Tibial nerve (tissue), 4 donors: Measurements from ENCODE around the gene UMPS. TPM values are rescaled to one million over a fixed set of nuclear protein-coding genes. Genes with fewer than 3 reads are reported as not detected.
"Not testable (repeated sequence)": the region's sequence is repeated elsewhere in the genome, so short reads cannot be mapped to it uniquely, and the experiment has no call there.

Experiments
- DNase-seq, 2 donors: peaks; one replicate each; pipeline ENCODE4 v3.0.0-alpha.2; 2019; ENCODE audit warnings: low spot score in 2 of 2
- H3K27ac ChIP-seq, 4 donors: fragments of 200-600 bp; sonication (generic) in 3 of 4; one replicate each; pipeline ENCODE4 v1.5.1; 2017 to 2019; ENCODE audit warnings: mild to moderate bottlenecking in 1 of 4
- H3K27me3 ChIP-seq, 2 donors: fragments of 200-600 bp; sonication (generic) in 1 of 2; one replicate each; pipeline versions ENCODE4 v1.5.1 to v1.6.0; 2017 to 2019
- H3K36me3 ChIP-seq, 3 donors: fragments of 200-600 bp; sonication (generic); one replicate each; pipeline ENCODE4 v1.5.1; 2018 to 2019
- H3K4me1 ChIP-seq, 4 donors: fragments of 200-600 bp; sonication (generic) in 3 of 4; one replicate each; pipeline ENCODE4 v1.5.1; 2017 to 2019
- H3K4me3 ChIP-seq, 4 donors: fragments of 200-600 bp; sonication (generic) in 3 of 4; one replicate each; pipeline ENCODE4 v1.5.1; 2017 to 2019; ENCODE audit warnings: mild to moderate bottlenecking in 1 of 4, moderate library complexity in 1 of 4
- H3K9me3 ChIP-seq, 4 donors: fragments of 200-600 bp; sonication (generic) in 3 of 4; one replicate each; pipeline ENCODE4 v1.5.1; 2017 to 2019
- CTCF ChIP-seq, 5 experiments: fragments of 200-600 bp in 3 of 5; fragments of 450-650 bp in 2 of 5; sonication (generic) in 3 of 5; IDR thresholded peaks; one replicate each; pipeline ENCODE4 v1.5.1; 2016 to 2019; ENCODE audit warnings: antibody characterized with exemption in 5 of 5, mild to moderate bottlenecking in 3 of 5, moderate library complexity in 2 of 5
- EP300 ChIP-seq, 2 donors: sonication (generic); formaldehyde crosslinking; IDR thresholded peaks; one replicate each; pipeline ENCODE4 v1.6.1; 2017; ENCODE audit warnings: antibody characterized with exemption in 2 of 2, mild to moderate bottlenecking in 1 of 2
- POLR2A ChIP-seq, 2 donors: fragments of 450-650 bp; IDR thresholded peaks; one replicate each; pipeline ENCODE4 v1.6.1; 2017; ENCODE audit warnings: antibody characterized with exemption in 2 of 2, mild to moderate bottlenecking in 2 of 2, moderate library complexity in 2 of 2
- WGBS, 2 donors: methylation state at CpG; one replicate each; pipeline ENCODE4 v1.1.5; 2018; 5-methylcytosine and 5-hydroxymethylcytosine counted together
- total RNA-seq, 4 donors: library from RNA; depleted of rRNA; stranded (reverse); fragments of >200 nt; gene quantifications; one replicate each; pipeline ENCODE4 v1.1.0, GENCODE V29; 2016

UMPS gene
- total RNA-seq, 4 donors from 2014 or later = 11.0 to 34.5 (median 16.2) TPM

GRCh38 chr3:124779751-124780191 lies 49.5 kb downstream of the UMPS start:
- peaks cover 0 to 7% (median 0%) of the 10 kb centered on the region in 3 donors for H3K36me3 ChIP-seq
- H3K9me3 ChIP-seq = no peaks in the 10 kb centered on the region
- TF ChIP-seq CTCF (IDR thresholded peaks at IDR 0.05) = no peak
- TF ChIP-seq EP300 (IDR thresholded peaks at IDR 0.05) = no peak
- TF ChIP-seq POLR2A (IDR thresholded peaks at IDR 0.05) = no peak
- no peaks in the 10 kb centered on the region for H3K27me3 ChIP-seq
- H3K4me3 ChIP-seq = no peak overlapping the region
- peak overlapping the region; percentile 75 to 91 (median 84) for H3K27ac ChIP-seq
- no peak for DNase-seq
- H3K4me1 ChIP-seq = peaks cover 0 to 74% (median 29%) of the 10 kb centered on the region in 4 donors
- 64 to 69% methylated on average over 4 to 6 of the region's 9 CpGs for WGBS, 2 donors

- WGBS, 2 donors = 16% methylated on average over 8 of the region's 8 CpGs
- TF ChIP-seq CTCF (IDR thresholded peaks at IDR 0.05) (no peak), POLR2A (IDR thresholded peaks at IDR 0.05) (no peak), EP300 (IDR thresholded peaks at IDR 0.05) (no peak)
- DNase-seq = peak; percentile 59 to 73
- Histone ChIP-seq H3K27ac (peak overlapping the region; percentile 75 to 91 (median 84)), H3K9me3 (no peaks in the 10 kb centered on the region), H3K4me3 (no peak overlapping the region), H3K36me3 (peaks cover 0 to 7% (median 0%) of the 10 kb centered on the region in 3 donors), H3K27me3 (no peaks in the 10 kb centered on the region), H3K4me1 (peaks cover 0 to 73% (median 26%) of the 10 kb centered on the region in 4 donors)
These were observed 50.1 kb downstream of the UMPS start for GRCh38 chr3:124780356-124780755.

- DNase-seq = peak; percentile 60 to 78
- no peaks in the 10 kb centered on the region for H3K9me3 ChIP-seq
- 28 to 34% methylated on average over 15 of the region's 15 CpGs for WGBS, 2 donors
- H3K4me1 ChIP-seq = peaks cover 0 to 72% (median 26%) of the 10 kb centered on the region in 4 donors
- peaks cover 0 to 7% (median 0%) of the 10 kb centered on the region in 3 donors for H3K36me3 ChIP-seq
- H3K4me3 ChIP-seq = no peak overlapping the region
- peak overlapping the region; percentile 75 to 91 (median 84) for H3K27ac ChIP-seq
- TF ChIP-seq POLR2A (IDR thresholded peaks at IDR 0.05) (peak in 1 of 2 donors; percentile 11), EP300 (IDR thresholded peaks at IDR 0.05) (peak in 1 of 2 donors; percentile 59), CTCF (IDR thresholded peaks at IDR 0.05) (no peak)
- no peaks in the 10 kb centered on the region for H3K27me3 ChIP-seq
These were observed 50.7 kb downstream of the UMPS start for GRCh38 chr3:124780761-124781475.

GRCh38 chr3:124781476-124782376 lies 51.5 kb downstream of the UMPS start:
- Histone ChIP-seq H3K4me1 (peaks cover 0 to 75% (median 31%) of the 10 kb centered on the region in 4 donors), H3K9me3 (no peaks in the 10 kb centered on the region), H3K27me3 (no peaks in the 10 kb centered on the region), H3K36me3 (peaks cover 0 to 7% (median 0%) of the 10 kb centered on the region in 3 donors), H3K4me3 (no peak overlapping the region), H3K27ac (peak overlapping the region; percentile 75 to 91 (median 84))
- DNase-seq = no peak
- no peak for TF ChIP-seq EP300 (IDR thresholded peaks at IDR 0.05)
- TF ChIP-seq POLR2A (IDR thresholded peaks at IDR 0.05) = no peak
- no peak for TF ChIP-seq CTCF (IDR thresholded peaks at IDR 0.05)
- WGBS, 2 donors = 55 to 72% methylated on average over 8 of the region's 8 CpGs

GRCh38 chr3:124782377-124782712 lies 52.1 kb downstream of the UMPS start:
- Histone ChIP-seq H3K27ac (peak overlapping the region in 2 of 4 donors; percentile 86 to 91), H3K4me1 (peaks cover 0 to 81% (median 37%) of the 10 kb centered on the region in 4 donors)
- 91 to 93% methylated on average over 6 of the region's 6 CpGs for WGBS, 2 donors
- not testable (repeated sequence) for H3K27me3 ChIP-seq, H3K9me3 ChIP-seq, H3K4me3 ChIP-seq, DNase-seq, H3K36me3 ChIP-seq
